VCaP (cell line): ENCODE results near the gene AMZ1.

Experiments
- H3K27ac ChIP-seq: fragments of 450-650 bp; 2 replicates; pipeline ENCODE4 v1.5.1; 2017
- CTCF ChIP-seq: fragments of 450-650 bp; conservative IDR thresholded peaks from 2 replicates; pipeline ENCODE4 v1.5.1; 2017; ENCODE audit warnings: mild to moderate bottlenecking, moderate library complexity

The AMZ1 gene

GRCh38 chr7:2751086-2751485 lies 63.1 kb downstream of the AMZ1 start:
- no peak overlapping the region for H3K27ac ChIP-seq
- no peak for TF ChIP-seq CTCF

GRCh38 chr7:2753148-2753547 lies 65.1 kb downstream of the AMZ1 start:
- H3K27ac ChIP-seq = peak overlapping the region; percentile 49; the same call in 1 of the 2 replicates
- no peak for TF ChIP-seq CTCF

GRCh38 chr7:2754086-2754485 lies 66.1 kb downstream of the AMZ1 start:
- H3K27ac ChIP-seq = no peak overlapping the region
- no peak for TF ChIP-seq CTCF

- TF ChIP-seq CTCF = no peak
- no peak overlapping the region for H3K27ac ChIP-seq
Observed at GRCh38 chr7:2754912-2755311, 66.9 kb downstream of the AMZ1 start.

- no peak for TF ChIP-seq CTCF
Observed at GRCh38 chr7:2755531-2755930, 67.5 kb downstream of the AMZ1 start.

GRCh38 chr7:2757361-2757903 lies 69.4 kb downstream of the AMZ1 start:
- H3K27ac ChIP-seq = peak overlapping the region; percentile 14; the same call in 1 of the 2 replicates

More at GRCh38 chr7:2755531-2755930, 67.5 kb downstream of the AMZ1 start:
- no peak overlapping the region for H3K27ac ChIP-seq

More at GRCh38 chr7:2757361-2757903, 69.4 kb downstream of the AMZ1 start:
- TF ChIP-seq CTCF = no peak
